WTC11 (cell line): ENCODE results near the gene POLD4. TPM values are rescaled to one million over a fixed set of nuclear protein-coding genes. Genes with fewer than 3 reads are reported as not detected.
A peak's percentile ranks its signal among the peaks of the same experiment; 100 is the strongest.

Source experiments
- ATAC-seq: fragments of 200-7000 bp; cut with Tn5 transposase; 2 replicates; pipeline ENCODE4 v1.10.0; 2021; ENCODE audit warnings: mild to moderate bottlenecking, moderate library complexity
- CTCF ChIA-PET: fragments of 300-600 bp; sonication (Branson Sonifier 250); formaldehyde crosslinking; loops from one replicate; lab custom pipeline; 2021; ENCODE audit warnings: antibody characterized with exemption; lab: Charles Lee
- POLR2A ChIA-PET: fragments of 350-600 bp; sonication (Branson Sonifier 250); formaldehyde crosslinking; loops from one replicate; lab custom pipeline; 2021; ENCODE audit warnings: antibody characterized with exemption; lab: Charles Lee
- DNase-seq: peaks from one replicate; pipeline ENCODE4 v3.0.0; 2021; ENCODE audit warnings: low spot score
- H3K27ac Mint-ChIP-seq: 2 replicates; pipeline ENCODE4 v1.8.0; 2021; ENCODE audit warnings: mixed read lengths
- H3K27me3 Mint-ChIP-seq: 2 replicates; pipeline ENCODE4 v1.8.0; 2021; ENCODE audit warnings: low read depth, mild to moderate bottlenecking, moderate library complexity, mixed read lengths
- H3K36me3 Mint-ChIP-seq: 2 replicates; pipeline ENCODE4 v1.8.0; 2021; ENCODE audit warnings: mixed read lengths
- H3K4me1 Mint-ChIP-seq: 2 replicates; pipeline ENCODE4 v1.8.0; 2022; ENCODE audit warnings: mixed read lengths
- H3K4me3 Mint-ChIP-seq: 2 replicates; pipeline ENCODE4 v1.8.0; 2021; ENCODE audit warnings: mild to moderate bottlenecking, moderate library complexity, mixed read lengths
- H3K9me3 Mint-ChIP-seq: 2 replicates; pipeline ENCODE4 v1.8.0; 2021; ENCODE audit warnings: mixed read lengths
- CBFB ChIP-seq: sonication (generic); formaldehyde crosslinking; IDR thresholded peaks from 2 replicates; pipeline ENCODE4 v1.8.1; 2022; ENCODE audit warnings: mild to moderate bottlenecking, low read depth, missing genetic modification reagents
- EMX1 ChIP-seq: fragments of 250-450 bp; sonication (Bioruptor Pico); IDR thresholded peaks from 2 replicates; pipeline ENCODE4 v1.8.0; 2021; ENCODE audit warnings: mild to moderate bottlenecking
- FOXK1 ChIP-seq: sonication (generic); formaldehyde crosslinking; IDR thresholded peaks from 2 replicates; pipeline ENCODE4 v1.8.0; 2022; ENCODE audit warnings: mild to moderate bottlenecking, moderate library complexity, missing genetic modification reagents
- FOXP4 ChIP-seq: sonication (generic); formaldehyde crosslinking; IDR thresholded peaks from 2 replicates; pipeline ENCODE4 v1.8.0; 2022; ENCODE audit warnings: mild to moderate bottlenecking, missing genetic modification reagents
- PRRX2 ChIP-seq: fragments of 250-450 bp; sonication (Bioruptor Pico); IDR thresholded peaks from 2 replicates; pipeline ENCODE4 v1.8.0; 2021; ENCODE audit warnings: mild to moderate bottlenecking
- STAT6 ChIP-seq: sonication (generic); formaldehyde crosslinking; conservative IDR thresholded peaks from 2 replicates; pipeline ENCODE4 v1.8.1; 2023; ENCODE audit warnings: mild to moderate bottlenecking, low read depth, missing genetic modification reagents, moderate library complexity
- TCF7 ChIP-seq: sonication (generic); formaldehyde crosslinking; IDR thresholded peaks from 2 replicates; pipeline ENCODE4 v1.8.0; 2022; ENCODE audit warnings: mild to moderate bottlenecking, low read depth, missing genetic modification reagents, moderate library complexity
- ZNF263 ChIP-seq: sonication (generic); formaldehyde crosslinking; IDR thresholded peaks from 2 replicates; pipeline ENCODE4 v1.8.1; 2022; ENCODE audit warnings: low read depth, mild to moderate bottlenecking, moderate library complexity, missing genetic modification reagents
- ZNF396 ChIP-seq: fragments of 250-450 bp; sonication (Bioruptor Pico); IDR thresholded peaks from 2 replicates; pipeline ENCODE4 v1.8.0; 2021; ENCODE audit warnings: mild to moderate bottlenecking, moderate library complexity, borderline replicate concordance
- total RNA-seq: library from RNA; stranded (reverse); gene quantifications from 3 replicates; pipeline ENCODE4 v1.2.3, GENCODE V29; 2021
- TF ChIP-seq, protein P1 (sequence below): sonication (generic); formaldehyde crosslinking; IDR thresholded peaks from 2 replicates; pipeline ENCODE4 v1.8.1; 2022; ENCODE audit warnings: missing genetic modification reagents, borderline replicate concordance
- TF ChIP-seq, protein P2 (sequence below): fragments of 250-450 bp; sonication (Bioruptor Pico); IDR thresholded peaks from 2 replicates; pipeline ENCODE4 v2.1.2; 2022; ENCODE audit warnings: mild to moderate bottlenecking, moderate library complexity
- TF ChIP-seq, protein P3 (sequence below): sonication (generic); formaldehyde crosslinking; IDR thresholded peaks from 2 replicates; pipeline ENCODE4 v1.8.1; 2023; ENCODE audit warnings: mild to moderate bottlenecking, missing genetic modification reagents
- TF ChIP-seq, protein P4 (sequence below): sonication (generic); formaldehyde crosslinking; IDR thresholded peaks from 2 replicates; pipeline ENCODE4 v1.8.1; 2023; ENCODE audit warnings: mild to moderate bottlenecking, missing genetic modification reagents

Gene POLD4
- total RNA-seq, 1 experiment from 2014 or later = 30.3 TPM

DNA sequence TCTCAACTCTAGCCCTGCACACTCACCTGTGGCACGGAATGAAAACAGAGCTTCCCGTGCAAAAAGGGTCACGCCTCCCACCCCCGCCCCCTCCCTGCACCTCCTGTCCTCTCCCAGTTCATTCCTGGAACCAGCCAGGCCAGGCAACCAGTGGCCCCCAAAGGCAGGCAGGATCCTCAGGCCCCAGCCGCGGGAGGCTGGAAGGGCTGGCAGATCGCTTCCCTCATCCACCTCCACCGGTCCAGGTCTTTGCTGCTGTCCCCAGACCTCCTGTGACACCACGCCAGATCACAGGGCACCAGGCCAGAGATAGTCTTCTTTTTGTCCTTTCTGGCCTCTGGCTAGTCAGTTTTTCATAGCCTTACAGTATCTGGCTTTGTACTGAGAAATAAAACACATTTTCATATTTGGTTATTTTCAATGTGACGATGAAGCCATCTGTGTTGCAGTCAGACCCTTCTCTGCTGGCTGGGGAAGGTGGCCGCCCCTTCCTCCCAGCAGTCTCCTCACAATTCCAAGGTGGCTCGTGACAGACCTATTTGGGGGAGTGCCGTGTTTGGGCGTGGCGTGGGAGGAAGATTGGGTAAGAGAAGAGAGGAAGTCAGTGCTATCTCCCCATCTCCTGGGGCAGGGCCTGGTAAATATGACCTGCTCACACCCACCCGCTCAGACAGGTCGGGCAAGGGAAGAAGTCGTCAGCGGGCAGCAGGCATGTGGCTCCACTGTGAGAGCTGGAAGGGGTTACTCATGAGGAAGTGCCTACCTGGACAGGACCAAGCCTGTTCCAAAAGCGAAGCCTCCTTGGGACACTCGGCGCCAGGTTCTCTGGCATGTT lies 40.9 kb downstream of the POLD4 start (continued):
- TF ChIP-seq, protein P1, sequence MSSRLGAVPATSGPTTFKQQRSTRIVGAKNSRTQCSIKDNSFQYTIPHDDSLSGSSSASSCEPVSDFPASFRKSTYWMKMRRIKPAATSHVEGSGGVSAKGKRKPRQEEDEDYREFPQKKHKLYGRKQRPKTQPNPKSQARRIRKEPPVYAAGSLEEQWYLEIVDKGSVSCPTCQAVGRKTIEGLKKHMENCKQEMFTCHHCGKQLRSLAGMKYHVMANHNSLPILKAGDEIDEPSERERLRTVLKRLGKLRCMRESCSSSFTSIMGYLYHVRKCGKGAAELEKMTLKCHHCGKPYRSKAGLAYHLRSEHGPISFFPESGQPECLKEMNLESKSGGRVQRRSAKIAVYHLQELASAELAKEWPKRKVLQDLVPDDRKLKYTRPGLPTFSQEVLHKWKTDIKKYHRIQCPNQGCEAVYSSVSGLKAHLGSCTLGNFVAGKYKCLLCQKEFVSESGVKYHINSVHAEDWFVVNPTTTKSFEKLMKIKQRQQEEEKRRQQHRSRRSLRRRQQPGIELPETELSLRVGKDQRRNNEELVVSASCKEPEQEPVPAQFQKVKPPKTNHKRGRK (CRISPR knock-in tag) = no peak
- TF ChIP-seq CBFB (no peak), ZNF263 (CRISPR knock-in tag) (no peak)

- peak; percentile 34 for ATAC-seq
- Mint-ChIP-seq H3K36me3 (peaks cover 2% of the 10 kb centered on the region; the same call in 1 of the 2 replicates), H3K27ac (no peak overlapping the region), H3K27me3 (peaks cover 13% of the 10 kb centered on the region), H3K4me1 (no peaks in the 10 kb centered on the region), H3K9me3 (no peaks in the 10 kb centered on the region), H3K4me3 (no peak overlapping the region)
- ChIA-PET CTCF (interaction anchor here (1.2 to 1.7 kb wide), 3 partner anchors 9 to 50 kb away, joined by 5 to 6 read pairs (median 5); no protein-coding TSS in a partner anchor), POLR2A (no interaction called here)
- TF ChIP-seq ZNF396 (no peak), TCF7 (no peak), PRRX2 (CRISPR knock-in tag) (no peak), FOXP4 (CRISPR knock-in tag) (no peak), FOXK1 (CRISPR knock-in tag) (no peak), EMX1 (CRISPR knock-in tag) (no peak), STAT6 (CRISPR knock-in tag) (no peak)
- TF ChIP-seq, protein P2, sequence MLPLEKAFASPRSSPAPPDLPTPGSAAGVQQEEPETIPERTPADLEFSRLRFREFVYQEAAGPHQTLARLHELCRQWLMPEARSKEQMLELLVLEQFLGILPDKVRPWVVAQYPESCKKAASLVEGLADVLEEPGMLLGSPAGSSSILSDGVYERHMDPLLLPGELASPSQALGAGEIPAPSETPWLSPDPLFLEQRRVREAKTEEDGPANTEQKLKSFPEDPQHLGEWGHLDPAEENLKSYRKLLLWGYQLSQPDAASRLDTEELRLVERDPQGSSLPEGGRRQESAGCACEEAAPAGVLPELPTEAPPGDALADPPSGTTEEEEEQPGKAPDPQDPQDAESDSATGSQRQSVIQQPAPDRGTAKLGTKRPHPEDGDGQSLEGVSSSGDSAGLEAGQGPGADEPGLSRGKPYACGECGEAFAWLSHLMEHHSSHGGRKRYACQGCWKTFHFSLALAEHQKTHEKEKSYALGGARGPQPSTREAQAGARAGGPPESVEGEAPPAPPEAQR = no peak
- TF ChIP-seq, protein P3, sequence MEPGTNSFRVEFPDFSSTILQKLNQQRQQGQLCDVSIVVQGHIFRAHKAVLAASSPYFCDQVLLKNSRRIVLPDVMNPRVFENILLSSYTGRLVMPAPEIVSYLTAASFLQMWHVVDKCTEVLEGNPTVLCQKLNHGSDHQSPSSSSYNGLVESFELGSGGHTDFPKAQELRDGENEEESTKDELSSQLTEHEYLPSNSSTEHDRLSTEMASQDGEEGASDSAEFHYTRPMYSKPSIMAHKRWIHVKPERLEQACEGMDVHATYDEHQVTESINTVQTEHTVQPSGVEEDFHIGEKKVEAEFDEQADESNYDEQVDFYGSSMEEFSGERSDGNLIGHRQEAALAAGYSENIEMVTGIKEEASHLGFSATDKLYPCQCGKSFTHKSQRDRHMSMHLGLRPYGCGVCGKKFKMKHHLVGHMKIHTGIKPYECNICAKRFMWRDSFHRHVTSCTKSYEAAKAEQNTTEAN (CRISPR knock-in tag) = no peak
- TF ChIP-seq, protein P4, sequence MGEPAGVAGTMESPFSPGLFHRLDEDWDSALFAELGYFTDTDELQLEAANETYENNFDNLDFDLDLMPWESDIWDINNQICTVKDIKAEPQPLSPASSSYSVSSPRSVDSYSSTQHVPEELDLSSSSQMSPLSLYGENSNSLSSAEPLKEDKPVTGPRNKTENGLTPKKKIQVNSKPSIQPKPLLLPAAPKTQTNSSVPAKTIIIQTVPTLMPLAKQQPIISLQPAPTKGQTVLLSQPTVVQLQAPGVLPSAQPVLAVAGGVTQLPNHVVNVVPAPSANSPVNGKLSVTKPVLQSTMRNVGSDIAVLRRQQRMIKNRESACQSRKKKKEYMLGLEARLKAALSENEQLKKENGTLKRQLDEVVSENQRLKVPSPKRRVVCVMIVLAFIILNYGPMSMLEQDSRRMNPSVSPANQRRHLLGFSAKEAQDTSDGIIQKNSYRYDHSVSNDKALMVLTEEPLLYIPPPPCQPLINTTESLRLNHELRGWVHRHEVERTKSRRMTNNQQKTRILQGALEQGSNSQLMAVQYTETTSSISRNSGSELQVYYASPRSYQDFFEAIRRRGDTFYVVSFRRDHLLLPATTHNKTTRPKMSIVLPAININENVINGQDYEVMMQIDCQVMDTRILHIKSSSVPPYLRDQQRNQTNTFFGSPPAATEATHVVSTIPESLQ (CRISPR knock-in tag) = no peak
- DNase-seq = no peak
Observed at GRCh38 chr11:67311556-67312082, 41.7 kb downstream of the POLD4 start.
